ENCODE results near the gene IFNAR2.

IFNAR2 gene

DNA sequence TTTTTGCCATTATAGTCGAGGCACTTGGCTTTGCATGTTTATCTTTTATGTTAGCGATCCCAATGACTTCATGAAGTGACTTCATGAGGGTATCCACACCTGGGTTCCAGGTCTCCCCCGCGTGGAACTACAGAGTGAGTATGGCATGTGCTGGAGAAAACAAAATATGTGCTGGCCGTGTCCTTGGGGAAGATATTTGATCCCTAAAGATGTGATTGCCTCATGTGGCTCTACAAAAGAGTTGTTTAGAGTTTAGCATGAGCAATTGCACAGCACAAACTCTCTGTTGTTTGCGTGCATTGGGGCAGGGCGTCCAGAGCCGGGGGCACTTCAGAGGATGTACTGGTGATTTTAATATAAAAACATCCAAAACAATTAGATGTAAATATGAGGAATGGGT is 41.2 kb downstream of the IFNAR2 start:
- DNase-seq, result peak; percentile 31

DNA sequence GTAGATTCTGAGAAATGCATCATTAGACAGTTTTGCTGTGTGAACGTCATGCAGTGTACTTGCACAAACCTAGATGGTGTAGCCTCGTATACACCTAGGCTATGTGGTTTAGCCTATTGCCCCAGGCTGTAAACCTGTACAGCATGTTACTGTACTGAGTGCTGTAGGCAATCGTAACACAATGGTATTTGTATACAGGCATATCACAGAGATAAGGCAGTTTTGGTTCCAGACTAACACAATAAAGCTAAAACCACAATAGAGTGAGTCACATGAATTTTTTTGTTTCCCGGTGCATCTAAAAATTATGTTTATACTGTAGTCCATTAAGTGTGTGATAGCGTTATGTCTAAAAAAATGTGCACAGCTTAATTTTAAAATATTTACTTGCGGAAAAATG is 43.3 kb downstream of the IFNAR2 start:
- no peak for DNase-seq

DNA sequence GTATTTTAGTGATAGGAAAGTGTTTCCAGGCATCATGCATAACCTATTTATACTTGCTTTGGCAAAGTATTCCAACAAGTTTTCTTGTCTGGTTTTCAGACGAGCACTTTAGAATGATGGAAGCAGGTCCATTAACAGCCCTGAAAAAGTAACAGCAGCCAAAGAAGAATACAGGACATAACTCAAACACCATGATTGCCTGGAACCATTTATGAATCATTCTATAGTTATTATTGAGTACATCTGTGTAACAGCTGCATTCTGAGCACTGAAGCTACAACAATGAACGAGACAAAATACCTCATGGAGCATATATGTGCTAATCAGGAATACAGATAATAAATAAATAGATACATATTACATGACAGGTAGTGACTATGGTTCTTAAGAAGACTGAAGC is 49.0 kb downstream of the IFNAR2 start:
- no peak for DNase-seq

DNA sequence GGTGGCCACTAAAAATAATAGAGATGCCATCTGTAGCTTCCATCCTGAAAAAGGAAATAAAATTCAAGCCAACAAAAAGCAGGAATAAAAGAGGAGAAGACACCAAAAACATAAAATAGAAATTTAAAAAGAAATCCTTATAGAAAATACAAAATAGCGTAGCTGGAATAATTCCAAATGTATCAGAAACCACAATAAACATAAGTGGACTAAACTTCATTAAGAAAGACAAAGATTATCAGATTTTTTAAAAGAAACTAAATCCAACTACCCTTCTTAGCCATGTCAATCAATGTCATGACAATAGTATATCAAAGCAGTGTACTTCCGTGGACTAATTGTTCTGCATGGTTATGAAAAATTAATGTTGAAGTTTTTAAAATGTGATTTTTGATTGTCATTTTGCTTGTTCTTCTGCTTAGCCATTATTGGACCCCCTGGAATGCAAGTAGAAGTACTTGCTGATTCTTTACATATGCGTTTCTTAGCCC is 49.6 kb downstream of the IFNAR2 start:
- DNase-seq, result no peak

Measured in NCI-H1048 (cell line).